Aorta (tissue), 5 donors: ENCODE data around the gene TRAPPC1. TPM values are rescaled to one million over a fixed set of nuclear protein-coding genes. Genes with fewer than 3 reads are reported as not detected.

ENCODE experiments used
- ATAC-seq: fragments of 200-7000 bp; cut with Tn5 transposase; one replicate; pipeline ENCODE4 v1.9.1; 2022; ENCODE audit warnings: moderate library complexity; ENCODE audit not compliant: low FRiP score
- DNase-seq, 2 donors: peaks; one replicate each; pipeline ENCODE4 v3.0.0-alpha.2; 2020
- H3K27ac ChIP-seq, 2 donors: one replicate each; pipeline ENCODE4 v1.5.1; 2013; ENCODE audit warnings: low read length in 2 of 2, mild to moderate bottlenecking in 2 of 2, moderate library complexity in 2 of 2, control low read depth in 1 of 2, inconsistent platforms in 1 of 2, low read depth in 1 of 2
- H3K27me3 ChIP-seq, 2 donors: one replicate each; pipeline ENCODE4 v1.6.1; 2013; ENCODE audit warnings: control low read depth in 1 of 2, low read length in 1 of 2, mild to moderate bottlenecking in 1 of 2, moderate library complexity in 1 of 2; ENCODE audit not compliant: insufficient read depth in 2 of 2, control insufficient read depth in 1 of 2
- H3K36me3 ChIP-seq, 2 donors: one replicate each; pipeline ENCODE4 v1.6.1; 2013; ENCODE audit warnings: control low read depth in 1 of 2, low read length in 1 of 2, mild to moderate bottlenecking in 1 of 2; ENCODE audit not compliant: insufficient read depth in 2 of 2, control insufficient read depth in 1 of 2
- H3K4me1 ChIP-seq, 2 donors: one replicate each; pipeline ENCODE4 v1.6.1; 2013; ENCODE audit warnings: low read length in 2 of 2, control low read depth in 1 of 2, mild to moderate bottlenecking in 1 of 2, moderate library complexity in 1 of 2; ENCODE audit not compliant: insufficient read depth in 2 of 2, control insufficient read depth in 1 of 2
- H3K4me3 ChIP-seq, 2 donors: one replicate each; pipeline ENCODE4 v1.5.1; 2013; ENCODE audit warnings: low read length in 2 of 2, control low read depth in 1 of 2, mild to moderate bottlenecking in 1 of 2
- H3K9me3 ChIP-seq: one replicate; pipeline ENCODE4 v1.6.1; 2013; ENCODE audit warnings: mild to moderate bottlenecking, low read length; ENCODE audit not compliant: control insufficient read depth
- WGBS, 2 donors: extraction: QIAGEN DNeasy Blood & Tissue Kit; methylation state at CpG; one replicate each; pipeline ENCODE4 v1.1.7; 2013; 5-methylcytosine and 5-hydroxymethylcytosine counted together
- intact Hi-C, 2 donors: fragments of 100-400 bp; cut with DNase I; formaldehyde crosslinking; loops; one replicate each; pipeline versions ENCODE4 v1.14.2 to v1.15.0; 2022
- polyA plus RNA-seq, 2 donors: library from polyadenylated mRNA; stranded (reverse); fragments of 200-250 nt; gene quantifications; one replicate each; pipeline ENCODE4 v1.2.3, GENCODE V29; 2013
- total RNA-seq, 2 donors: library from RNA; stranded (reverse); fragmentation: NEBNext Ultra II Directional; extraction: Animal tissue kit (Norgen Biotek cat#: 25700); gene quantifications; one replicate each; pipeline ENCODE4 v1.2.1, GENCODE V29; 2021
- donor health status: healthy with polysubstance abuse.
- donor health status: Bipolar disorder and iron deficiency.
- donor health status: DM: no; HTN: no; CAD: no.
- donor health status: DM: no; HTN: no; CAD: no.
- donor health status: DM: yes; HTN: yes; CAD: no.

The TRAPPC1 gene
- total and polyA plus RNA-seq, 4 donors = 70.3 to 126 (median 97.1) TPM

GRCh38 chr17:7887038-7887481, 44.7 kb downstream of the TRAPPC1 start:
- DNase-seq (no peak), ATAC-seq (no peak)
- no peaks in the 10 kb centered on the region for H3K27me3 ChIP-seq
- WGBS, 2 donors = 1 to 2% methylated on average over 8 of the region's 8 CpGs
- peaks cover 0 to 3% of the 10 kb centered on the region in 2 donors for H3K4me1 ChIP-seq
- intact Hi-C loops = no loop called here
- peak overlapping the region in 1 of 2 donors; percentile 0 for H3K4me3 ChIP-seq
- peak overlapping the region in 1 of 2 donors; percentile 72 for H3K27ac ChIP-seq
- H3K9me3 ChIP-seq = no peaks in the 10 kb centered on the region
- H3K36me3 ChIP-seq = no peaks in the 10 kb centered on the region

GRCh38 chr17:7886227-7887037, 45.3 kb downstream of the TRAPPC1 start:
- Histone ChIP-seq H3K27me3 (no peaks in the 10 kb centered on the region), H3K4me1 (peaks cover 0 to 3% of the 10 kb centered on the region in 2 donors), H3K36me3 (no peaks in the 10 kb centered on the region), H3K9me3 (no peaks in the 10 kb centered on the region), H3K27ac (peak overlapping the region in 1 of 2 donors; percentile 72), H3K4me3 (peak overlapping the region; percentile 28 to 37)
- no peak for ATAC-seq
- intact Hi-C loops = no loop called here
- peak in 1 of 2 donors; percentile 61 for DNase-seq
- WGBS, 2 donors = 1 to 2% methylated on average over 29 to 30 of the region's 30 CpGs

GRCh38 chr17:7885367-7886226, 46.1 kb downstream of the TRAPPC1 start:
- Histone ChIP-seq H3K4me1 (peaks cover 0 to 3% of the 10 kb centered on the region in 2 donors), H3K9me3 (no peaks in the 10 kb centered on the region), H3K27ac (peak overlapping the region in 1 of 2 donors; percentile 72), H3K27me3 (no peaks in the 10 kb centered on the region), H3K36me3 (peaks cover 0 to 2% of the 10 kb centered on the region in 2 donors), H3K4me3 (peak overlapping the region; percentile 37 to 91)
- DNase-seq (peak; percentile 67 to 80), ATAC-seq (peak; percentile 29)
- 0% methylated on average over 40 to 64 of the region's 64 CpGs for WGBS, 2 donors
- intact Hi-C loops = no loop called here

GRCh38 chr17:7884581-7885366, 47.0 kb downstream of the TRAPPC1 start:
- H3K36me3 ChIP-seq = peaks cover 0 to 4% of the 10 kb centered on the region in 2 donors
- H3K4me1 ChIP-seq = peaks cover 0 to 3% of the 10 kb centered on the region in 2 donors
- H3K27me3 ChIP-seq = no peaks in the 10 kb centered on the region
- H3K4me3 ChIP-seq = peak overlapping the region; percentile 37 to 91
- peak overlapping the region in 1 of 2 donors; percentile 61 for H3K27ac ChIP-seq
- ATAC-seq = no peak
- WGBS, 2 donors = 0 to 2% methylated on average over 22 to 93 of the region's 100 CpGs
- no peak for DNase-seq
- no peaks in the 10 kb centered on the region for H3K9me3 ChIP-seq
- intact Hi-C loops = no loop called here

GRCh38 chr17:7883781-7884386, 47.9 kb downstream of the TRAPPC1 start:
- Histone ChIP-seq H3K4me3 (peak overlapping the region in 1 of 2 donors; percentile 91), H3K9me3 (no peaks in the 10 kb centered on the region), H3K27me3 (no peaks in the 10 kb centered on the region), H3K4me1 (peaks cover 0 to 3% of the 10 kb centered on the region in 2 donors), H3K27ac (no peak overlapping the region), H3K36me3 (peaks cover 0 to 4% of the 10 kb centered on the region in 2 donors)
- intact Hi-C loops = no loop called here
- WGBS, 2 donors = 1 to 3% methylated on average over 3 of the region's 3 CpGs
- DNase-seq (no peak), ATAC-seq (no peak)

- no peak overlapping the region for H3K4me3 ChIP-seq
- intact Hi-C loops = no loop called here
- WGBS, 2 donors = 81 to 86% methylated on average over 3 of the region's 3 CpGs
- H3K27ac ChIP-seq = no peak overlapping the region
- no peak for ATAC-seq
- no peaks in the 10 kb centered on the region for H3K9me3 ChIP-seq
- peaks cover 0 to 3% of the 10 kb centered on the region in 2 donors for H3K4me1 ChIP-seq
- DNase-seq = no peak
- H3K36me3 ChIP-seq = peaks cover 0 to 4% of the 10 kb centered on the region in 2 donors
- H3K27me3 ChIP-seq = no peaks in the 10 kb centered on the region
Observed at GRCh38 chr17:7882629-7883028, 49.1 kb downstream of the TRAPPC1 start.

- Histone ChIP-seq H3K27ac (no peak overlapping the region), H3K36me3 (peaks cover 0 to 4% of the 10 kb centered on the region in 2 donors), H3K9me3 (no peaks in the 10 kb centered on the region), H3K27me3 (no peaks in the 10 kb centered on the region), H3K4me1 (peaks cover 0 to 3% of the 10 kb centered on the region in 2 donors), H3K4me3 (no peak overlapping the region)
- DNase-seq = no peak
- intact Hi-C loops = no loop called here
- WGBS, 2 donors = 72 to 80% methylated on average over 7 of the region's 7 CpGs
- ATAC-seq = no peak
Observed at GRCh38 chr17:7882068-7882467, 49.7 kb downstream of the TRAPPC1 start.
